Panc1 (cell line): Measurements from ENCODE around the gene CCDC12. TPM values are rescaled to one million over a fixed set of nuclear protein-coding genes. Genes with fewer than 3 reads are reported as not detected.

ENCODE experiments used
- ATAC-seq: fragments of 200-7000 bp; cut with Tn5 transposase; 2 replicates; pipeline ENCODE4 v1.9.1; 2020; ENCODE audit warnings: mild to moderate bottlenecking, moderate library complexity
- BruUV-seq: library from RNA; stranded (reverse); fragments of 400-500 nt; replicated peaks from 2 replicates; lab custom pipeline; 2021; lab: Mats Ljungman, UMichigan
- CTCF ChIA-PET: fragments of 300-600 bp; sonication (Branson Sonifier 250); formaldehyde crosslinking; loops from one replicate; lab custom pipeline; 2022; ENCODE audit warnings: antibody characterized with exemption; lab: Charles Lee
- POLR2A ChIA-PET: fragments of 300-600 bp; sonication (Branson Sonifier 250); formaldehyde crosslinking; loops from one replicate; lab custom pipeline; 2022; ENCODE audit warnings: antibody characterized with exemption; lab: Charles Lee
- DNase-seq: peaks from one replicate; pipeline ENCODE4 v3.0.0-alpha.2; 2010; ENCODE audit warnings: low read depth, low spot score
- H3K27ac ChIP-seq: 2 replicates; pipeline ENCODE4 v1.5.1; 2011; ENCODE audit warnings: mild to moderate bottlenecking, low read length, inconsistent platforms
- H3K27me3 ChIP-seq: fragments of 200-500 bp; sonication (Bioruptor generic); 2 replicates; pipeline ENCODE4 v1.6.0; 2014; ENCODE audit warnings: low read length, inconsistent platforms; ENCODE audit not compliant: control insufficient read depth, insufficient read depth
- H3K36me3 ChIP-seq: fragments of 200-500 bp; sonication (Bioruptor generic); 2 replicates; pipeline ENCODE4 v1.5.1; 2014; ENCODE audit warnings: inconsistent platforms, mild to moderate bottlenecking, low read length, moderate library complexity; ENCODE audit not compliant: control insufficient read depth, insufficient read depth
- H3K4me1 ChIP-seq: 2 replicates; pipeline ENCODE4 v1.5.1; 2011; ENCODE audit warnings: inconsistent platforms, mild to moderate bottlenecking, low read length, moderate library complexity; ENCODE audit not compliant: control insufficient read depth, insufficient read depth
- H3K4me3 ChIP-seq, 2 experiments: 2 replicates each; pipeline ENCODE4 v1.5.1; 2011 to 2012; ENCODE audit warnings: low read depth in 2 of 2, low read length in 2 of 2, mild to moderate bottlenecking in 2 of 2, inconsistent platforms in 1 of 2, moderate library complexity in 1 of 2
- H3K9me3 ChIP-seq: fragments of 200-500 bp; sonication (Bioruptor generic); 2 replicates; pipeline ENCODE4 v1.5.1; 2014; ENCODE audit warnings: low read depth, mild to moderate bottlenecking, inconsistent platforms, low read length, moderate library complexity; ENCODE audit not compliant: control insufficient read depth, insufficient read depth
- POLR2AphosphoS5 ChIP-seq: IDR thresholded peaks from 2 replicates; pipeline ENCODE4 v1.6.1; 2012; ENCODE audit warnings: mild to moderate bottlenecking, low read depth, low read length, moderate library complexity
- REST ChIP-seq, 2 experiments: IDR thresholded peaks; 2 replicates each; pipeline ENCODE4 v1.6.1; 2011 to 2012; ENCODE audit warnings: low read depth in 2 of 2, control low read depth in 1 of 2, low read length in 1 of 2, mild to moderate bottlenecking in 1 of 2, moderate library complexity in 1 of 2; ENCODE audit not compliant: insufficient read depth in 1 of 2
- SIN3A ChIP-seq: IDR thresholded peaks from 2 replicates; pipeline ENCODE4 v1.6.1; 2012; ENCODE audit warnings: low read depth, mild to moderate bottlenecking, low read length, moderate library complexity, borderline replicate concordance; ENCODE audit not compliant: insufficient read depth
- TCF7L2 ChIP-seq: IDR thresholded peaks from 2 replicates; pipeline ENCODE4 v1.6.1; 2011; ENCODE audit warnings: mild to moderate bottlenecking, low read depth, low read length, inconsistent platforms
- in situ Hi-C: cut with HindIII; loops from 2 replicates; pipeline ENCODE4 v1.10.0; 2016; ENCODE audit warnings: low sequenced_read_pairs, low pct_unique_long_range_greater_than_20kb
- intact Hi-C: fragments of 100-400 bp; cut with micrococcal nuclease; formaldehyde crosslinking; loops from one replicate; pipeline ENCODE4 v1.10.0; 2022; ENCODE audit not compliant: unreplicated experiment
- total RNA-seq: library from RNA; stranded (reverse); gene quantifications from one replicate; pipeline ENCODE4 v1.2.1, GENCODE V29; 2021; ENCODE audit not compliant: unreplicated experiment
- TF ChIP-seq, protein P1 (sequence below): fragments of 450-650 bp; IDR thresholded peaks from 2 replicates; pipeline ENCODE4 v1.5.1; 2017; ENCODE audit warnings: mild to moderate bottlenecking

CCDC12 gene
- total RNA-seq, 1 experiment from 2014 or later = 35.5 TPM

DNA sequence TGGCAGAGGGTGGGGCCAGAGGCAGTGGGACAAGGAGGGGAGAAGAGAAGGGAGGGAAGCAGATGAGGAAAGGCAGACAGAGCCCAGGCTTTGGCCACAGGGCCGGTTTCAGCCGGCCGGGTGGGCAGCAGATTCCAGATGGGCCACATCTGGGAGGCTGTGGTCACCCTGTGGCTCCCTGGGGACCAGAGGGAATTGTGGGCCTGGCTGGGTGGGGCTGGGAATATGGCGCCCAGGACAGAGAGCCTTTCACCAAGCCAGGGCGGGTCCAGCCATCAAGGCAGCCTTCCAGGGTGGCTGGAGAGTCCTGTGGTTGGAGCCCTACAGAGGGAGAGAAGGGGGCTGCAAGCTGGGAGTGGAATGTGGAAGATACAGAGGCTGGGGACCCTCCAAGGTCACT lies 80.2 kb downstream of the CCDC12 start:
- BruUV-seq = no TSS peak
- Histone ChIP-seq H3K27me3 (no peaks in the 10 kb centered on the region), H3K36me3 (no peaks in the 10 kb centered on the region), H3K4me1 (peaks cover 3% of the 10 kb centered on the region; the same call in 1 of the 2 replicates), H3K9me3 (no peaks in the 10 kb centered on the region), H3K27ac (no peak overlapping the region), H3K4me3 (no peak overlapping the region)
- POLR2A ChIA-PET = no interaction called here
- intact Hi-C loops (loop anchor here (2.0 kb wide), 1 partner anchor 192 kb away; no protein-coding TSS in a partner anchor), in situ Hi-C loops (no loop called here)
- ATAC-seq (no peak), DNase-seq (no peak)
- TF ChIP-seq SIN3A = no peak
- TF ChIP-seq, protein P1, sequence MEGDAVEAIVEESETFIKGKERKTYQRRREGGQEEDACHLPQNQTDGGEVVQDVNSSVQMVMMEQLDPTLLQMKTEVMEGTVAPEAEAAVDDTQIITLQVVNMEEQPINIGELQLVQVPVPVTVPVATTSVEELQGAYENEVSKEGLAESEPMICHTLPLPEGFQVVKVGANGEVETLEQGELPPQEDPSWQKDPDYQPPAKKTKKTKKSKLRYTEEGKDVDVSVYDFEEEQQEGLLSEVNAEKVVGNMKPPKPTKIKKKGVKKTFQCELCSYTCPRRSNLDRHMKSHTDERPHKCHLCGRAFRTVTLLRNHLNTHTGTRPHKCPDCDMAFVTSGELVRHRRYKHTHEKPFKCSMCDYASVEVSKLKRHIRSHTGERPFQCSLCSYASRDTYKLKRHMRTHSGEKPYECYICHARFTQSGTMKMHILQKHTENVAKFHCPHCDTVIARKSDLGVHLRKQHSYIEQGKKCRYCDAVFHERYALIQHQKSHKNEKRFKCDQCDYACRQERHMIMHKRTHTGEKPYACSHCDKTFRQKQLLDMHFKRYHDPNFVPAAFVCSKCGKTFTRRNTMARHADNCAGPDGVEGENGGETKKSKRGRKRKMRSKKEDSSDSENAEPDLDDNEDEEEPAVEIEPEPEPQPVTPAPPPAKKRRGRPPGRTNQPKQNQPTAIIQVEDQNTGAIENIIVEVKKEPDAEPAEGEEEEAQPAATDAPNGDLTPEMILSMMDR = no peak
- no peak for TF ChIP-seq TCF7L2
- no peak for TF ChIP-seq POLR2AphosphoS5
- TF ChIP-seq REST (IDR thresholded peaks at IDR 0.05; ENCODE audit: insufficient read depth in 1 of 2, low read depth in 2 of 2, low read length in 1 of 2) = no peak
- CTCF ChIA-PET = interaction anchor here (0.5 to 1.8 kb wide), 3 partner anchors 13 to 29 kb away, joined by 3 to 11 read pairs (median 4); no protein-coding TSS in a partner anchor

DNA sequence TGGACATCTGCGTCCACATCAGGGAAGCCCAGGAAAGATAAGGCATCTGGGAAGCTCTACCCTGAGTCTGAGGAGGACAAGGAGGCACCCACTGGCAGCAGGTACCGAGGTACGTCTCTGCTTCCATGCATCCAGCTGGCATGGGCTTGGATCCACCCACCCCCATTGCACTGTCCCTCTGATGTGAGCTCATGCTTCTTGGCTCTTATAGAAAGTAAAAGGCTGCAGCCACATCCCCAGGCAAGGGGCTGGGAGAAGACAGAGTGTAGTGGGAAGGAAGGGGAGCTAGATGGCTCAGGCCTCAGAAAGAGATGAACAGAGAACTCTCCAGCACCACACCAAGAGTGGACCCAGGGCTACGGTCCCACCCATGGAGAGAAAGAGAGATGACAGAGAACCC lies 80.8 kb downstream of the CCDC12 start:
- BruUV-seq = no TSS peak
- TF ChIP-seq TCF7L2 = no peak
- no peak overlapping the region for H3K27ac ChIP-seq
- CTCF ChIA-PET = interaction anchor here (0.5 to 1.8 kb wide), 3 partner anchors 13 to 28 kb away, joined by 3 to 11 read pairs (median 4); no protein-coding TSS in a partner anchor
- in situ Hi-C loops = no loop called here
- intact Hi-C loops = loop anchor here (2.0 kb wide), 1 partner anchor 191 kb away; no protein-coding TSS in a partner anchor
- H3K27me3 ChIP-seq = no peaks in the 10 kb centered on the region
- no peaks in the 10 kb centered on the region for H3K9me3 ChIP-seq
- H3K4me1 ChIP-seq = peaks cover 3% of the 10 kb centered on the region; the same call in 1 of the 2 replicates
- no peaks in the 10 kb centered on the region for H3K36me3 ChIP-seq
- POLR2A ChIA-PET = no interaction called here
- DNase-seq (no peak), ATAC-seq (no peak)
- H3K4me3 ChIP-seq = no peak overlapping the region

- in situ Hi-C loops = no loop called here
- peak; percentile 79 for ATAC-seq
- CTCF ChIA-PET = interaction anchor here (0.8 to 1.8 kb wide), 2 partner anchors 28 to 36 kb away, joined by 4 read pairs; no protein-coding TSS in a partner anchor
These were observed 81.3 kb downstream of the CCDC12 start for GRCh38 chr3:46895204-46895660.

More at GRCh38 chr3:46895204-46895660, 81.3 kb downstream of the CCDC12 start:
- intact Hi-C loops = no loop called here
- POLR2A ChIA-PET = no interaction called here
- no TSS peak for BruUV-seq
- H3K9me3 ChIP-seq = no peaks in the 10 kb centered on the region
- peak; percentile 52 for DNase-seq
- TF ChIP-seq SIN3A = no peak
- TF ChIP-seq POLR2AphosphoS5 = no peak
- TF ChIP-seq, protein P1 = peak; percentile 85
- H3K36me3 ChIP-seq = no peaks in the 10 kb centered on the region
- H3K27me3 ChIP-seq = no peaks in the 10 kb centered on the region
- no peak overlapping the region for H3K4me3 ChIP-seq
- no peak overlapping the region for H3K27ac ChIP-seq
- peaks cover 3% of the 10 kb centered on the region; the same call in 1 of the 2 replicates for H3K4me1 ChIP-seq
